GM10248 (cell line): ENCODE results near the gene SLC39A7.

Experiments used
- CTCF ChIA-PET: fragments of 300-600 bp; sonication (Branson Sonifier 250); formaldehyde crosslinking; extraction: SDS; loops from one replicate; lab custom pipeline; 2021; ENCODE audit warnings: antibody characterized with exemption; lab: Yijun Ruan, JAX
- POLR2A ChIA-PET: fragments of 350-650 bp; sonication (Branson Sonifier 250); formaldehyde crosslinking; extraction: SDS; loops from one replicate; lab custom pipeline; 2020; ENCODE audit warnings: antibody characterized with exemption; lab: Yijun Ruan, JAX
- DNase-seq: peaks from one replicate; pipeline ENCODE4 v3.0.0; 2012; ENCODE audit errors: extremely low spot score
- CTCF ChIP-seq: IDR thresholded peaks from 2 replicates; pipeline ENCODE4 v1.5.1; 2012; ENCODE audit warnings: mild to moderate bottlenecking, low read depth; ENCODE audit errors: extremely low read depth, missing control alignments, control extremely low read depth

SLC39A7 gene

GRCh38 chr6:33204165-33204414 is 3.4 kb downstream of the SLC39A7 start:
- POLR2A ChIA-PET = interaction anchor here (0.9 to 1.1 kb wide), 2 partner anchors 10 to 12 kb away, joined by 4 read pairs; partner anchors contain the start of gene COL11A2
- no peak for DNase-seq
- TF ChIP-seq CTCF = no peak
- CTCF ChIA-PET = interaction anchor here (2.5 kb wide), 1 partner anchor 45 kb away, joined by 16 read pairs; no protein-coding TSS in a partner anchor

- DNase-seq = peak; percentile 94
- TF ChIP-seq CTCF = no peak
- ChIA-PET CTCF (interaction anchor here (2.5 kb wide), 1 partner anchor 44 kb away, joined by 16 read pairs; no protein-coding TSS in a partner anchor), POLR2A (interaction anchor here (0.6 to 1.1 kb wide), 4 partner anchors 10 to 274 kb away, joined by 4 to 7 read pairs (median 4); partner anchors contain the start of gene COL11A2)
Observed at GRCh38 chr6:33204415-33205190, 3.9 kb downstream of the SLC39A7 start, which contains the start of gene HSD17B8. HSD17B8 (plus strand) TSS chr6:33204655; CDS start chr6:33204669, 14 bp downstream.

DNA sequence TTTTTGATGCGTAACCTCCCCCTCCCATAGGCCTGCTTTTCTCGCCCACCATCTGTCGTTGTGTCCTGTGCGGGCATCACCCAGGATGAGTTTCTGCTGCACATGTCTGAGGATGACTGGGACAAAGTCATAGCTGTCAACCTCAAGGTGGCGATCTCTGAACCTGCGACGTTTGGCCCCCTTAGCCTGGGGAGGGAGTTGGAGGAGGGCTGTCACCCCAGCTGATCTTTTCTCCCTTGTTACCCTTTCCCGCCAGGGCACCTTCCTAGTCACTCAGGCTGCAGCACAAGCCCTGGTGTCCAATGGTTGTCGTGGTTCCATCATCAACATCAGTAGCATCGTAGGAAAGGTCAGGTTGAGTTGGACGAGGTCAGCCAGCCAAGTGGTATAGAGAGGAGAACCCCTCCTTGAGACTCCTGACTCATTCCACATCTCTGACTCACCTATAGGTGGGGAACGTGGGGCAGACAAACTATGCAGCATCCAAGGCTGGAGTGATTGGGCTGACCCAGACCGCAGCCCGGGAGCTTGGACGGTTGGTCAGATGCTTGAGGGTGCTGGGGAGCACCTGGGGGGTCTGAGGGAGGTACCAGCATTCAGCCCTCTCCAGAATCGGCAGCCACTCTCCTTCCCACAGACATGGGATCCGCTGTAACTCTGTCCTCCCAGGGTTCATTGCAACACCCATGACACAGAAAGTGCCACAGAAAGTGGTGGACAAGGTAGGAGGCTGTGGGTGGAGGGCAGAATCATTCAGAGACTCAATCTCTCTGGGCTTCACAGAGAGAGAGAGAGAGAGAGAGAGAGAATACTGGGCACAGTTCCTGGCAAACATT is 4.7 kb downstream of the SLC39A7 start:
- ChIA-PET CTCF (interaction anchor here (2.5 kb wide), 1 partner anchor 44 kb away, joined by 16 read pairs; no protein-coding TSS in a partner anchor), POLR2A (interaction anchor here (1.1 kb wide), 2 partner anchors 11 to 233 kb away, joined by 4 to 5 read pairs; no protein-coding TSS in a partner anchor)
- DNase-seq = no peak
- peak; percentile 25 for TF ChIP-seq CTCF

- ChIA-PET CTCF (interaction anchor here (2.5 kb wide), 1 partner anchor 43 kb away, joined by 16 read pairs; no protein-coding TSS in a partner anchor), POLR2A (no interaction called here)
- no peak for TF ChIP-seq CTCF
- no peak for DNase-seq
Observed at GRCh38 chr6:33206027-33206863, 5.6 kb downstream of the SLC39A7 start.

- TF ChIP-seq CTCF = no peak
- CTCF ChIA-PET = interaction anchor here (1.0 to 2.0 kb wide), 2 partner anchors 41 to 58 kb away, joined by 4 to 6 read pairs; no protein-coding TSS in a partner anchor
- POLR2A ChIA-PET = no interaction called here
- no peak for DNase-seq
Observed at GRCh38 chr6:33206864-33207551, 6.3 kb downstream of the SLC39A7 start.
